DND-41 (cell line): ENCODE measurements around the gene OR5AC2.

Experiments
- EZH2 ChIP-seq: IDR thresholded peaks from 3 replicates; pipeline ENCODE4 v1.6.1; 2012; ENCODE audit warnings: borderline replicate concordance, low read depth, mild to moderate bottlenecking, moderate library complexity, low read length, inconsistent platforms; ENCODE audit not compliant: severe bottlenecking
- TF ChIP-seq, protein P1 (sequence below): IDR thresholded peaks from 2 replicates; pipeline ENCODE4 v1.5.1; 2012; ENCODE audit warnings: borderline replicate concordance, low read length, moderate library complexity, mild to moderate bottlenecking; ENCODE audit not compliant: poor library complexity, severe bottlenecking; ENCODE audit errors: extremely low read depth

DNA sequence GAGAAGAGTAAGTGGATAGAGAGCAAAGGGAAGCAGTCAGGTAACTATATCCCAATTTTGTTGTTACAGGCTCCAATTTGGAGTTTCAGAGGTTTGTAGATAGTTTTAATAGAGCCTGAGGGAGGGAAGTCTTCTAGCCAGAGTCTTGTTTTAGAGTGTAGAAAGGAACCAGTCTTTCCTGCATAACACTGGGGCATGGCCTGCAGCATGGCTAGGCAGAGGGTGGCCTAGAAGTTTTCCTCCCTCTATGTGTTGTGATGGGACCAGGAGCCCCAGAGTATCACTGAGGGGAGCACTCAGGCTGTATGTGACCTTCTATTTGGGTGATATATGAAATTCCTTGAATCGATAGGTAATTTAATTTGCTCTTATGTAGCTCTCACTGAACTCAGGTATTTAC is 29.3 kb upstream of the OR5AC2 start:
- TF ChIP-seq, protein P1, sequence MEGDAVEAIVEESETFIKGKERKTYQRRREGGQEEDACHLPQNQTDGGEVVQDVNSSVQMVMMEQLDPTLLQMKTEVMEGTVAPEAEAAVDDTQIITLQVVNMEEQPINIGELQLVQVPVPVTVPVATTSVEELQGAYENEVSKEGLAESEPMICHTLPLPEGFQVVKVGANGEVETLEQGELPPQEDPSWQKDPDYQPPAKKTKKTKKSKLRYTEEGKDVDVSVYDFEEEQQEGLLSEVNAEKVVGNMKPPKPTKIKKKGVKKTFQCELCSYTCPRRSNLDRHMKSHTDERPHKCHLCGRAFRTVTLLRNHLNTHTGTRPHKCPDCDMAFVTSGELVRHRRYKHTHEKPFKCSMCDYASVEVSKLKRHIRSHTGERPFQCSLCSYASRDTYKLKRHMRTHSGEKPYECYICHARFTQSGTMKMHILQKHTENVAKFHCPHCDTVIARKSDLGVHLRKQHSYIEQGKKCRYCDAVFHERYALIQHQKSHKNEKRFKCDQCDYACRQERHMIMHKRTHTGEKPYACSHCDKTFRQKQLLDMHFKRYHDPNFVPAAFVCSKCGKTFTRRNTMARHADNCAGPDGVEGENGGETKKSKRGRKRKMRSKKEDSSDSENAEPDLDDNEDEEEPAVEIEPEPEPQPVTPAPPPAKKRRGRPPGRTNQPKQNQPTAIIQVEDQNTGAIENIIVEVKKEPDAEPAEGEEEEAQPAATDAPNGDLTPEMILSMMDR: no peak
- TF ChIP-seq EZH2: no peak
